Natural killer cell treated with Interleukin-12 subunit alpha and Interleukin-12 subunit beta and Interleukin-15 and Interleukin-18, amount 100 ng/mL, for 72 hours (primary cell): Measurements from ENCODE around the gene SPRYD4. TPM values are rescaled to one million over a fixed set of nuclear protein-coding genes. Genes with fewer than 3 reads are reported as not detected.
"Not testable (repeated sequence)": the region's sequence is repeated elsewhere in the genome, so short reads cannot be mapped to it uniquely, and the experiment has no call there.

Source experiments
- ATAC-seq, 2 donors: fragments of 150-1000 bp; cut with Tn5 transposase in 1 of 2; sonication (Bioruptor Pico), chemical (Tn5 transposase) in 1 of 2; 2 replicates each; pipeline ENCODE4 v1.10.0; 2021
- DNase-seq: peaks from one replicate; pipeline ENCODE4 v3.0.0; 2022; ENCODE audit warnings: low spot score
- H3K27ac Mint-ChIP-seq, 2 donors: 1 replicate in 1 of 2; 2 replicates in 1 of 2; pipeline ENCODE4 v1.8.0; 2022; ENCODE audit warnings: mixed read lengths in 2 of 2, mild to moderate bottlenecking in 1 of 2, moderate library complexity in 1 of 2
- H3K27me3 Mint-ChIP-seq, 2 donors: 1 replicate in 1 of 2; 2 replicates in 1 of 2; pipeline ENCODE4 v1.8.0; 2022; ENCODE audit warnings: mixed read lengths in 2 of 2
- H3K36me3 Mint-ChIP-seq: one replicate; pipeline ENCODE4 v1.8.0; 2022; ENCODE audit warnings: mixed read lengths
- H3K4me1 Mint-ChIP-seq, 2 donors: 1 replicate in 1 of 2; 2 replicates in 1 of 2; pipeline ENCODE4 v1.8.0; 2022; ENCODE audit warnings: low read depth in 2 of 2, mixed read lengths in 2 of 2, mild to moderate bottlenecking in 1 of 2
- H3K4me3 Mint-ChIP-seq: one replicate; pipeline ENCODE4 v1.8.0; 2022; ENCODE audit warnings: mixed read lengths
- H3K9me3 Mint-ChIP-seq: 2 replicates; pipeline ENCODE4 v1.8.0; 2022; ENCODE audit warnings: mixed read lengths
- total RNA-seq, 2 donors: library from RNA; stranded (reverse); gene quantifications; one replicate each; pipeline ENCODE4 v1.2.3, GENCODE V29; 2022

The SPRYD4 gene
- total RNA-seq, 2 donors from 2014 or later = 2.8 to 6.9 TPM

- no peaks in the 10 kb centered on the region for H3K9me3 Mint-ChIP-seq
- H3K4me3 Mint-ChIP-seq = peak overlapping the region; percentile 85
- no peak overlapping the region for H3K27ac Mint-ChIP-seq
- no peaks in the 10 kb centered on the region for H3K36me3 Mint-ChIP-seq
- peaks cover 12 to 16% of the 10 kb centered on the region in 2 donors for H3K4me1 Mint-ChIP-seq
- no peak for DNase-seq
- peak; percentile 5 to 57 for ATAC-seq
- peaks cover 25 to 32% of the 10 kb centered on the region in 2 donors for H3K27me3 Mint-ChIP-seq
Measured at GRCh38 chr12:56487448-56488040, 19.2 kb downstream of the SPRYD4 start.

GRCh38 chr12:56488041-56488955 is 19.9 kb downstream of the SPRYD4 start, which contains the start of gene GLS2:
GLS2 (minus strand) TSS chr12:56488161; CDS start chr12:56488118, 43 bp downstream.
- Mint-ChIP-seq H3K4me3 (peak within 1 kb of the TSS; percentile 85), H3K27ac (peak within 1 kb of the TSS in 1 of 2 donors; percentile 4), H3K27me3 (peaks cover 27 to 32% of the 10 kb centered on the region in 2 donors), H3K4me1 (peaks cover 12 to 16% of the 10 kb centered on the region in 2 donors), H3K36me3 (no peaks in the 10 kb centered on the region), H3K9me3 (no peaks in the 10 kb centered on the region)
- ATAC-seq (peak; percentile 91 to 95), DNase-seq (peak; percentile 69)

- Mint-ChIP-seq H3K4me3 (no peak overlapping the region), H3K4me1 (peaks cover 12 to 16% of the 10 kb centered on the region in 2 donors), H3K27ac (no peak overlapping the region), H3K9me3 (no peaks in the 10 kb centered on the region), H3K27me3 (peaks cover 27 to 32% of the 10 kb centered on the region in 2 donors), H3K36me3 (no peaks in the 10 kb centered on the region)
- DNase-seq (no peak), ATAC-seq (no peak)
Measured at GRCh38 chr12:56490360-56490759, 22.0 kb downstream of the SPRYD4 start.

GRCh38 chr12:56493409-56494105 is 25.2 kb downstream of the SPRYD4 start:
- not testable (repeated sequence) for H3K4me1 Mint-ChIP-seq, DNase-seq, H3K9me3 Mint-ChIP-seq, H3K4me3 Mint-ChIP-seq, H3K27ac Mint-ChIP-seq, ATAC-seq, H3K36me3 Mint-ChIP-seq
- H3K27me3 Mint-ChIP-seq = peaks cover 20 to 21% of the 10 kb centered on the region in 2 donors

- DNase-seq, H3K4me1 Mint-ChIP-seq, H3K4me3 Mint-ChIP-seq, H3K36me3 Mint-ChIP-seq, H3K9me3 Mint-ChIP-seq, H3K27ac Mint-ChIP-seq, ATAC-seq: not testable (repeated sequence)
- peaks cover 16 to 20% of the 10 kb centered on the region in 2 donors for H3K27me3 Mint-ChIP-seq
Measured at GRCh38 chr12:56494106-56494415, 25.7 kb downstream of the SPRYD4 start.

GRCh38 chr12:56494481-56494880 is 26.1 kb downstream of the SPRYD4 start:
- not testable (repeated sequence) for DNase-seq, H3K9me3 Mint-ChIP-seq, H3K27ac Mint-ChIP-seq, H3K4me3 Mint-ChIP-seq, H3K36me3 Mint-ChIP-seq, ATAC-seq, H3K4me1 Mint-ChIP-seq
- H3K27me3 Mint-ChIP-seq = peaks cover 14 to 20% of the 10 kb centered on the region in 2 donors

GRCh38 chr12:56496704-56497103 is 28.3 kb downstream of the SPRYD4 start:
- not testable (repeated sequence) for H3K4me3 Mint-ChIP-seq

GRCh38 chr12:56498126-56498902 is 29.9 kb downstream of the SPRYD4 start:
- H3K4me3 Mint-ChIP-seq, H3K36me3 Mint-ChIP-seq, H3K9me3 Mint-ChIP-seq, H3K27ac Mint-ChIP-seq, DNase-seq, H3K4me1 Mint-ChIP-seq, H3K27me3 Mint-ChIP-seq, ATAC-seq: not testable (repeated sequence)

More at GRCh38 chr12:56496704-56497103, 28.3 kb downstream of the SPRYD4 start:
- not testable (repeated sequence) for DNase-seq, H3K27me3 Mint-ChIP-seq, H3K36me3 Mint-ChIP-seq, H3K27ac Mint-ChIP-seq, H3K9me3 Mint-ChIP-seq, H3K4me1 Mint-ChIP-seq, ATAC-seq

- not testable (repeated sequence) for H3K27me3 Mint-ChIP-seq, H3K4me1 Mint-ChIP-seq, H3K4me3 Mint-ChIP-seq, ATAC-seq, DNase-seq, H3K9me3 Mint-ChIP-seq, H3K36me3 Mint-ChIP-seq
- peak overlapping the region in 1 of 2 donors; percentile 27 for H3K27ac Mint-ChIP-seq
Measured at GRCh38 chr12:56499452-56499851, 31.1 kb downstream of the SPRYD4 start.

- H3K36me3 Mint-ChIP-seq, ATAC-seq, DNase-seq, H3K4me3 Mint-ChIP-seq, H3K4me1 Mint-ChIP-seq, H3K9me3 Mint-ChIP-seq: not testable (repeated sequence)
- H3K27me3 Mint-ChIP-seq = peaks cover 0 to 10% of the 10 kb centered on the region in 2 donors
- H3K27ac Mint-ChIP-seq = peak overlapping the region in 1 of 2 donors; percentile 27
Measured at GRCh38 chr12:56499879-56500278, 31.5 kb downstream of the SPRYD4 start.

- peaks cover 13 to 18% of the 10 kb centered on the region in 2 donors for H3K27me3 Mint-ChIP-seq
- no peak overlapping the region for H3K4me3 Mint-ChIP-seq
- no peaks in the 10 kb centered on the region for H3K9me3 Mint-ChIP-seq
- no peaks in the 10 kb centered on the region for H3K36me3 Mint-ChIP-seq
- H3K4me1 Mint-ChIP-seq = peaks cover 0 to 3% of the 10 kb centered on the region in 2 donors
- no peak overlapping the region for H3K27ac Mint-ChIP-seq
- ATAC-seq = no peak
- DNase-seq = no peak
Measured at GRCh38 chr12:56510786-56511185, 42.4 kb downstream of the SPRYD4 start.

GRCh38 chr12:56514014-56514318 is 45.6 kb downstream of the SPRYD4 start:
- not testable (repeated sequence) for DNase-seq, H3K4me1 Mint-ChIP-seq, H3K36me3 Mint-ChIP-seq, H3K4me3 Mint-ChIP-seq, H3K9me3 Mint-ChIP-seq, ATAC-seq, H3K27ac Mint-ChIP-seq
- H3K27me3 Mint-ChIP-seq = peaks cover 13 to 18% of the 10 kb centered on the region in 2 donors

- no peak for DNase-seq
- Mint-ChIP-seq H3K4me3 (no peak overlapping the region), H3K36me3 (no peaks in the 10 kb centered on the region), H3K9me3 (no peaks in the 10 kb centered on the region), H3K4me1 (peaks cover 18 to 30% of the 10 kb centered on the region in 2 donors), H3K27ac (no peak overlapping the region), H3K27me3 (no peaks in the 10 kb centered on the region)
- ATAC-seq = no peak
Measured at GRCh38 chr12:56517854-56518253, 49.5 kb downstream of the SPRYD4 start.
